HPDE6-E6E7 (cell line): ENCODE measurements around the gene ZFPM1.

ENCODE experiments used
- DNase-seq: peaks from one replicate; pipeline ENCODE4 v3.0.0; 2011; ENCODE audit warnings: missing footprints; ENCODE audit errors: extremely low spot score

ZFPM1 gene

DNA sequence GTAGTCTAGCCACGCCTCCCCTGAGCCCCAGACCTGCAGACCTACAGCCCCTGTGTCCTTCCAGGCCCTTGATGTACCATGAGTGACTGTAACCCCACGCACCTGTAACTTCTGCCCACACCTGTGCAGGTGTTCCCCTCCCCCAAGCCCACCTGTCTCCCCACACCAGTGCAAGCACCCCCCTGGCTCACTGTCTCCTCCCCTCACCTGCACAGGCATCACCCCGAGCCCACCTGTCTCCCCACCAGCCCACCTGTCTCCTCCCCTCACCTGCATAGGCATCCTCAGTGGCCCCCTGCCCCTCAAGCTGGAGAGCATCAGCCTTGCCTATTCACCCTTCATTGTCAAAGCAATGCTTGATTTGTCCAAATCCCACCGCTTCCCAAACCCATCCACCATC is 84.8 kb downstream of the ZFPM1 start:
- DNase-seq, result no peak

- no peak for DNase-seq
Measured at GRCh38 chr16:88538366-88539060, 85.4 kb downstream of the ZFPM1 start.

DNA sequence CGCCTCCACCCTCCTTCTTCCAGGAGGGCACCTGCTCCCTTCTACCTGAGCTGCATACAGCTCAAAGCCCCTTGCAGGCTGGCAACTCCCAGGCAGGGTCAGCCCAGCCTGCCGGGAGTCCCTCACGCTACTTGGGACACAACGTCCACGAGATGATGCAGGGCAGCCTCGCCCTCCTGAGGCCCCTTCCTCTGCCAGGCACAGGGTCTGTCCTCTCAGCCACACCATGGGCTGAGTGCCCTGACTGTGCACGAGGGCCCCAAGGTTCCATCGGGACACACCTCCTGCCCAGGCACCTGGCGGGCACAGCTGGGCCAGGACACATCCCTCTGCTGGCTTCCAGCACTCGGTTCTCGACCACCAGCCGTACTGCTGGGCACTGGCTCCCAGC is 86.2 kb downstream of the ZFPM1 start:
- DNase-seq, result no peak

DNA sequence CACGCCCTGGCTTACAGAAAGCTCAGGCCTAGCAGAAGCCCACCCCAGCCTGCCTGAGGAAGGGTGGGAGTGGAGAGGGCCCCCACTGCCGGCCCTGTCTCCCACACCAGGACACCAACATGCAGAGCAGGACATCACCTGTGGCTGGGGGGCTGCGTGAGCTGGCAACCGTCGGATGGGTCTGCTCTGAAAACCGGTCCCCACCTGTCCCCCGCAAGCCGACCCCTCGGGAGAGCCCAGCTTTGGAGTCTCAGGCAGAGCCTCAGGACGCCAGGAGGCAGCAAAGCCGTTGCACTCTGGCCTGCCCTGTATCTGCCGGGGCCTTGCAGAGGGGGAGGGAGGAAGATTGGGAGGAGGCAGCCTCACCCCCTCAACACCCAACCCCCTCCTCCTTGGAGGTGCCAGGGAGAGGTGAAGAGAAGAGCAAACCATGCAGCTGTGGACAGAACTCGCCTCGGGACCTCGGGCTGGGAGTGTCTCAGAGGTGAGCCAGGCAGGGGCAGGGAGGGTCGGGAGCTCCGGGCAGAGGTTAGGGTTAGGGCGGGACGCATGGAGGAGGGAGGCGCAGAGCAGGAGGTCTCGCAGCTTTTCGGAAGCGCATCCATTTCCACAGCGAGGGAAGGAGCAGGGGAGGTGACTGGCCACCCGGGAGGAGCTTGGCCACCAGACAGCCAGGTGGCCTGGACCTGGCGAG is 86.7 kb downstream of the ZFPM1 start:
- DNase-seq, result no peak

DNA sequence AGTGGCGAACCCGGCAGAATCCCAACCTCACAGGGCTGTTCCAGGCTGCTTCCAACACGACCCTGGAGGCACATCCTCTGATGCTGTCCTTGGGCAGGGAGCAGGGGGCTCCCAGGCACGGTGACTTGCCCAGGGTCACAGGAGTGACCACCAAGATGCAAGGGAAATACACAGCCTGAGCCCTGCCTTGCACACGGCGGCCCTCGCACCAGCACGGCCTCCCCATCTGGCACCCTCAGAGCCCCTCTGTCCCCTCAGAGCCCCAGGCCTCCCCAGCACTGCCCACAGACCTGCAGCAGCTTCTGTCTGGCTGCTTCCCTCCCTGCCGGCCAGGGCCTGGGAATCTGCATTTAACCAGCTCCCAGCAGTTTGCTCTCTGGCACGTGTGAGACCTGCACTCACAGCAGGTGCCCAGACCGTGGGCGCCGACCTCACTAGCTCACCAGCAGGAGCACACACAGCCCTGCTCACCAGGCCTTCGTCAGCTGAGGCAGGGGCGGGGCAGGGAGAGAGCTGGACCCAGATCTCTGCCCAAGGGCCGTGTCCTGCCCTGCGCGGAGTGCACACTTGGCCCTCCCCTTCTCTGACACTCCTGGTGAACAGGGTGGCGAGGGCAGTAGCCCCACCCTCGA is 87.4 kb downstream of the ZFPM1 start:
- DNase-seq, result no peak

DNA sequence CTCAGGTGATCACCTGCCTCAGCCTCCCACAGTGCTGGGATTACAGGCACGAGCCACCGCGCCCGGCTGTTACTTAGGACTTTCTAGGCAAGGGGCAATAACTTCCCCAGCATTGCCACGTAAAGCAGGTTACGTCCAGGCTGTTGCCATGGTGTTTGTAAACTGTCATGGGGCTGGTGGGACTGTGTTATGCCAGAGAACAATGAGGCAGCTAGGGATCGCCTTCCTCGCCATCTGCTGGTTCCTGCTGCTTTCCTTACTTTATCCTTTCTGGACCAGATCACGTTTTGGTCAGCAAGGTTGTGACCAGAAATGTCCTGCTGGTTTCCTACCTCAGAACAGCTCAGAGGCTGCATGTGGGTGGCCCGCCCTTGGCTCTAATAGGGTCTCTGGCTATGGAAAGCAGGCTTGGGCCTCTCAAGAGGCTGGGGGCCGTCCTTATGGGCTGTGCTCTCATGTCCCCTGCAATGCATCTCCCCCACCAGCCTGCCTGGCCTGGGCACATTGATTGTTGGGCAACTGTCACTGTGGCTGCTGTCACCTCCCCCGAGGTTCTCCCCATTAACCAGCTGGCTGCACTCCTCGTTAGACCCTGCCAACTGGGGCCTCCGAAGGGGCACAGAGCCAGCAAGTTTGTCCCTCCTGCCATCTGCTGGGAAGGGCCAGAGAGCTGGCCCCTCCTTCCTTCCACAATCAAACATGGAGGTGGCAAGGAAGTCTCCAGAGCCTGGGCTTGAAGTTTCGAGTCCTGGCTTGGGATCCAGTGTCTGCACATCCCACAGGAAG is 88.9 kb downstream of the ZFPM1 start:
- no peak for DNase-seq

GRCh38 chr16:88543230-88543813 is 90.2 kb downstream of the ZFPM1 start:
- no peak for DNase-seq

- no peak for DNase-seq
Measured at GRCh38 chr16:88545781-88546180, 92.7 kb downstream of the ZFPM1 start.

DNA sequence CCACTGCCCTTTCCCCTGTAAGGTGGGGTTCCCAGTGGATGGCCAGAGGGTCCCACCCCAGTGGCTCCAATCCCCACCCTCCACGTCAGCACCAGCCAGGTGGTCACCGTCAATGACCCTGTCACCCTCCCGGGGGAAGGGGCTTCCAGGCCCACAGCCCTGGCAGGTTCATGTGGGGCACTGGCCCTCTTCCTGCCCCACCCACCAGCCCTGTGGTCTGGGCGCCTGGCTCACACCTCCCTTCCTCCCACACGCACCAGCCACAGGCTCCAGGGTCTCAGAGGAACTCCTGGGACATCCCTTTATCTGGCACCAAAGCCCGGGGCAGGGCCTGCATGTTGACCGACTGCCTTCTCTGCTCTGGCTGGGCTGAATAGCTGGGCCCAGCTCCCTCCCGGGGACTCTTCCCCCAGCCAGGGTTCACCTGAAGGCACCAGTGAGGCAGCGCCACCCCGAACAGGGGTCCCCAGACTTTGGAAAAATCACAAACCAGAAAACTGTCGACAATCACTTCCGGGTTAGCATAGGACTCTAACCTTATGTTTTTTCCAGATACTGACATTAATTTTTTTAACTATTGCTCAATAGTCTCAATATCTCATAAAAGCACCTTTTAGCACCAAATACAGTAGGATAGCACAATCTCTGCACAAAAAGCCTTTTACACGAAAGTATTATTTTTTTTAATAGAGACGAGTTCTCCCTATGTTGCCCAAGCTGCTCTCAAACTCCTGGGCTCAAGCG is 95.2 kb downstream of the ZFPM1 start:
- no peak for DNase-seq

GRCh38 chr16:88548985-88549384 is 95.9 kb downstream of the ZFPM1 start:
- DNase-seq, result no peak

DNA sequence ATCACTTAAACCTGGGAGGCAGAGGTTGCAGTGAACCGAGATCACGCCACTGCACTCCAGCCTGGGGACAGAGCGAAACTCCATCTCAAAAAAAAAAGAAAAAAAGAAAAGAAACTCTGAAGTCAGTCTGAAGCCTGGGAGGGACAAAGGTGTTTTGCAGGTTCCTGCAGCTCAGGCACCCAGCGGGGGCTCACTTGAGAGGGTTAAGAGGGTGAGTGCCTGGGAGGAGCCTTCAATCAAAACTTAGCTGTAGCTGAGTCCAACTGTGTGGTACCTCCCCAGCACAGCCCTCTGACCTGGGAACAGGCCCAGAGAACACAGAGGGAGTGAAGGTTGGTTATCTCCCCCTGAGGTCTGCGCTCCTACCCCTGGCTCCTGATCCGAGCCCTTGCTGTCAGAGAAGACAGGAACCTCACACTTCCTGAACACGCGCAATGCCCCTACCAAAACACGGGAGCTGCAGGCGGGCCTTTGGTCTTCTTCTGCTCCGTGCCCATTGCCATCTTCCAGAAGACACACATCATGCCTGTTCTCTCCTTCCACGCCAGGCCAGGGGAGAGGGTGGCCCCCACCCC is 96.7 kb downstream of the ZFPM1 start:
- DNase-seq, result no peak

DNA sequence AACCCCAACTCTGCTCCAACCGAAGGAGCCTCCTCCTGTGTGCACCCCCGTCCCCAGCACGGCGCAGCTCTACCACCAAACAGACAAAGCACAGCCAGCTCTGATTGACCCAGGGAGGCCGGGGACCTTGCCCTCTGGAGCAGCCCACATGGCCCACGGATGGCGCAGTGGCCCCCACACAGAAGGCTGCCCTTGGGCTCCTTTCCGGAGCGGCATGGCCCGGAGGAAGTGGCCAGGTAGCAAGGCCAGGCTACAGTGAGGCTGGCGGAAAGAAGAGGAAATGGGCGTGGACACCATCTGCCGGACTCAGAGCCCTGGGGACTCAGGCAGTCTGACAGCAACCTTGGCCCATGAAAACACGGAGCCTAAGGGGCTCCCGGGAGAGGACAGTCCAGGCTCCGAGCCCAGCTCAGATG is 97.2 kb downstream of the ZFPM1 start:
- no peak for DNase-seq

DNA sequence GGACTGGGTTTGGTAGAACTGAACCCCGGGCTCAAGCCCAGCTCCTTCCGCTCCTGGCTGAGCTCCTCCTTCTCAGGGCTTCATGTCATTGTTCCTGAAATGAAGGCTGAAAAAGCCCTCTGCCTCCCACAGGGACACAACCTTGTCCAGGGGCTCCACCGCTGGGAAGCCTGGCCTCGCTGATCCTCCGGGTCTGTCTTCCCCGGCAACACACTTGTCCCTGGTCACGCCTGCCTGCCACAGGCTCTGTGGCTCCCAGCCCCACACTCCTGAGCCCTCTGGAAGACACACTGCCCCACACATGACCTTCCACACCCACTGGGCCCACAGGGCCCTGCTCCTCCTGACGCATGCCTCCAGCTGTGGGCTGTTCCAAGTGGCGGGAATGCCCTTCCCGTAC is 99.1 kb downstream of the ZFPM1 start:
- no peak for DNase-seq

DNA sequence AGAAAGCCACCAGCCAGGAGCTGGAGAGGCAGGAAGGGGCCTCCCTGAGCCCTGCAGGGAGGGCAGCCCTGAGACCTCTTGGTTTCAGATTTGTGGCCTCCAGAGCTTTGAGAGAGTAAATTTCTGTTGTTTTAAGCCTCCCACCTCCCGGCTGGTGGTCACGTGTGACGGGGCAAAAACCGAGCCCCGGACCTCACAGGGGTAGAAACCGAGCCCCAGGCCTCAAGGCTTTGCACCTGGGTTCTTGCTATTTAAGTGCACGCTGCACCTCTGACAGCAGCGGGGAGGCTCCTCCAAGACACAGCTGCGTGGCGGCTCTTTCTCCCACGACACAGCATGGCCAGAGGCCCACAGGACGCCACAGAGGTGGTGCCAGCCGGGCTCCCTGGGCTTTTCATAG is 99.7 kb downstream of the ZFPM1 start:
- DNase-seq, result no peak

DNA sequence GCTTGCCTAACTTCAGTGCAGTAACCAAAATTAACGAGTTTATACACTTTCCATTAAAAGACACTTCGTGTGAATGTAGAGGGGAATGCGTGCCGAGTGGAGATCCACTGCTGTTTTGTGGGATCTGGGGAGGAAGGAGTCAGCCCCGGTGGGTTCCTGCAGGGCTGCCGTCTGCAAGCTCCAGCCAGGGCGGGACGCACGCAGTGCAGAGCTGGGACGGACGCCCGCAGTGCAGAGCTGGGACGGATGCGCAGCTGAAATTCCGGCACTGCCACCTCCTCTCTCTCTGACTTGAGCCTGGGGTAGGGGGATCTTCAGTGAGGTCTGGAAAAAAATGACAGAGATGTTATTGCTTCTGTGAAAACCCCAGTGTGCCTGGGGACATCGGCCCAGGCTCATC is 100.7 kb downstream of the ZFPM1 start:
- no peak for DNase-seq

- DNase-seq, result no peak
Measured at GRCh38 chr16:88554711-88555264, 101.7 kb downstream of the ZFPM1 start.

DNA sequence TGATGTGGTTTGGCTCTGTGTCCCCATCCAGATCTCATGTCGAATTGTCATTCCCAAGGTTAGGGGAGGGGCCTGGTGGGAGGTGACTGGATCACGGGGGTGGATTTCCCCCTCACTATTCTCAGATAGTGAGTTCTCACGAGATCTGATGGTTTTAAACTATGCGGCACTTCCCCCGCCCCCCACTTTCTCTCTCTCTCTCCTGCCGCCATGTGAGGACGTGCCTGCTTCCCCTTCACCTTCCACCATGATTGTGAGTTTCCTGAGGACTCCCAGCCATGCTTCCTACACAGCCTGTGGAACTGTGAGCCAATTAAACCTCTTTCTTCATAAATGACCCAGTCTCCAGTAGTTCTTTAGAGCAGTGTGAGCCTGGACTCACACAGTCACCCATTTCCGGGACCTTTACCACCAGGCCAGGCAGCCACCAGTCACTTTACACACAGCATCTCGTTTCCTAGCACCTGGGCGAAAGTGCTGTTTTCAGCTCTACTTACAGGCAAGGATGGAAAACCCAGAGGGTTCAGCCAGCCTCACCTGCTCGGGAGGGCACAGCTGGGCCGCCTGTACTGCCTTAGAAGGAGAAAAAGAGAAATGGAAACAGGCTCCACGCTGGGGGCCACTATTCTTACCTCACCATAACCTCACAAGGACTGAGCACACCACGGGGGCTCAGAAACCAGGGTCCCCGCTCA is 103.4 kb downstream of the ZFPM1 start:
- no peak for DNase-seq

- DNase-seq, result no peak
Measured at GRCh38 chr16:88558457-88559442, 105.7 kb downstream of the ZFPM1 start.
